ENCODE data around the gene CLEC4M.

CLEC4M gene

GRCh38 chr19:7729211-7729610 is 33.8 kb upstream of the CLEC4M start:
- DNase-seq (ENCODE audit: low read depth) = no peak
- no peak overlapping the region for H3K4me3 ChIP-seq (ENCODE audit: low read length)
- TF ChIP-seq CTCF (conservative IDR thresholded peaks at IDR 0.05; ENCODE audit: low read depth, low read length) = no peak

GRCh38 chr19:7729831-7730285 is 33.2 kb upstream of the CLEC4M start:
- no peak for TF ChIP-seq CTCF (conservative IDR thresholded peaks at IDR 0.05; ENCODE audit: low read depth, low read length)

GRCh38 chr19:7730286-7731217 is 32.5 kb upstream of the CLEC4M start:
- DNase-seq (ENCODE audit: low read depth) = no peak
- TF ChIP-seq CTCF (conservative IDR thresholded peaks at IDR 0.05; ENCODE audit: low read depth, low read length) = no peak
- H3K4me3 ChIP-seq (ENCODE audit: low read length) = no peak overlapping the region

More at GRCh38 chr19:7729831-7730285, 33.2 kb upstream of the CLEC4M start:
- no peak overlapping the region for H3K4me3 ChIP-seq (ENCODE audit: low read length)
- no peak for DNase-seq (ENCODE audit: low read depth)

GRCh38 chr19:7731218-7731595 is 31.8 kb upstream of the CLEC4M start:
- DNase-seq (ENCODE audit: low read depth) = no peak
- H3K4me3 ChIP-seq (ENCODE audit: low read length) = no peak overlapping the region
- no peak for TF ChIP-seq CTCF (conservative IDR thresholded peaks at IDR 0.05; ENCODE audit: low read depth, low read length)

GRCh38 chr19:7731615-7732014 is 31.4 kb upstream of the CLEC4M start:
- no peak for TF ChIP-seq CTCF (conservative IDR thresholded peaks at IDR 0.05; ENCODE audit: low read depth, low read length)
- H3K4me3 ChIP-seq (ENCODE audit: low read length) = no peak overlapping the region
- no peak for DNase-seq (ENCODE audit: low read depth)

GRCh38 chr19:7732045-7732444 is 31.0 kb upstream of the CLEC4M start, which contains the start of gene CLEC4G:
CLEC4G (minus strand) TSS chr19:7732110; CDS start chr19:7732102, 8 bp downstream.
- no peak within 1 kb of the TSS for H3K4me3 ChIP-seq (ENCODE audit: low read length)
- TF ChIP-seq CTCF (conservative IDR thresholded peaks at IDR 0.05; ENCODE audit: low read depth, low read length) = no peak
- DNase-seq (ENCODE audit: low read depth) = no peak

- DNase-seq (ENCODE audit: low read depth) = no peak
- no peak overlapping the region for H3K4me3 ChIP-seq (ENCODE audit: low read length)
- no peak for TF ChIP-seq CTCF (conservative IDR thresholded peaks at IDR 0.05; ENCODE audit: low read depth, low read length)
Measured at GRCh38 chr19:7733376-7733775, 29.7 kb upstream of the CLEC4M start.
